Limb (tissue), 2 donors: ENCODE data around the gene GPNMB.
"Not testable (repeated sequence)": the region's sequence is repeated elsewhere in the genome, so short reads cannot be mapped to it uniquely, and the experiment has no call there.

ENCODE experiments used
- DNase-seq, 2 donors: peaks; one replicate each; pipeline ENCODE4 v3.0.0-alpha.2; 2016; ENCODE audit errors: extremely low spot score in 2 of 2

The GPNMB gene

DNA sequence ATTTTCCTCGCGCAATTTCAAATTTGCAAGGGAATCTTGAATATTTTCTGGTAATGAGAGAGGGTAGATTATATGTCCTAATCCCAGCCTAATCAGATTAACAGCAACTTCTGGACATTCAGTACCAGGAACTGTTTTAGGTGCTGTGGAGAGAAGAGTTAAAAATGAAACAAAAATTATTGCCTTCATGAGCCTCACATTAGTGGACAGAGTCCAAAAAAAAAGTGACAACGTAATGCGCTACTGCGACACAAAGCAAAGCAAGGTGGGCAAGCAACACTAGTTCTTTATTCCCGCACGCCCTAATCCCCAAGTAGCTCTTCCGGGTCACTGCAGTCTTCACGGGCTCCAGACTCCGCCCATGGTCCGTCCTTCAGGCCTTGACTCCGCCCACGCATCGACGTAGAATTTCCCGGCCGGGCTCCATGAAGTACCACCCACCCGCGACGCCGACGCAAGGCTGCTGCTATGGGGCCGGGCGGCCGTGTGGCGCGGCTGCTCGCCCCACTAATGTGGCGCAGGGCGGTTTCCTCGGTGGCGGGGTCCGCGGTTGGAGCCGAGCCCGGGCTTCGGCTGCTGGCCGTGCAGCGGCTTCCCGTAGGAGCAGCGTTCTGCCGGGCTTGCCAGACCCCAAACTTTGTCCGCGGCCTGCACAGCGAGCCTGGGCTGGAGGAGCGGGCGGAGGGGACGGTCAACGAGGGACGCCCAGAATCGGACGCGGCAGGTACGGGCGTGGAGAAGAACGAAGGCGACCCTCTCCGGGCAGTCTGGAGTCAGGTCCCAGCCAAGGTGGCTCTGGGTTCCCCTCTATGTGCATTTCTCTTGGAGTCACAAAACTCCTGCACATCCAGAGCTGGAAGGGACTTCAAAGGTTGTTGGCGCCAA, 52.6 kb downstream of the GPNMB start, which contains the start of gene MALSU1:
MALSU1 (plus strand) TSS at position 455 of the 885 bp plus-strand sequence; CDS start at position 469, 14 bp downstream.
- peak; percentile 96 to 99 for DNase-seq

- no peak for DNase-seq
Measured at GRCh38 chr7:23299770-23300300, 53.3 kb downstream of the GPNMB start.

DNA sequence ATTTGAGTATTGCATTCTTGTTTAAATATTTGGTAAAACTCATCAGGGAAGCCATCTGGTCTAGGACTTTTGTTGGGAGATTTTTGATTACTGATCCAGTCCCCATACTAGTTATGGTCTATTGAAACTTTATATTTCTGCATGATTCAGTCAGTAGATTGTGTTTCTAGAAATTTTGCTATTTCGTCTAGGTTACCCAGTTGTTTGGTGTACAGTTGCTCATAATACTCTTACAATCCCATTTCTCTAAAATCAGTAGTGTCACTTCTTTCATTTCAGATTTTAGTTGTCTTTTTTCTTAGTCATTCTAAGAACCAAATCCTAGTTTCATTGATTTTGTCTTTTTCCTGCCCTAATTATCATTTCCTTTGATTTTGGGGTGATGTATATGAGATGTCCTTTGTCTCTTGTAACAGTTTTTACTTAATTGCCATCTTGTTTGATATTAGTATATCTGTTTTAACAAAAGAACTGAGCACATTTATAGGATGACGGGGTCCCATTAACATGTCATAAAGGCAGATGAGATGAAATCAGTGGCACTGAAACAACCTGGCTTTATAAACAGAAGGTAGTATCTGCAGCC, 60.5 kb downstream of the GPNMB start:
- no peak for DNase-seq

DNA sequence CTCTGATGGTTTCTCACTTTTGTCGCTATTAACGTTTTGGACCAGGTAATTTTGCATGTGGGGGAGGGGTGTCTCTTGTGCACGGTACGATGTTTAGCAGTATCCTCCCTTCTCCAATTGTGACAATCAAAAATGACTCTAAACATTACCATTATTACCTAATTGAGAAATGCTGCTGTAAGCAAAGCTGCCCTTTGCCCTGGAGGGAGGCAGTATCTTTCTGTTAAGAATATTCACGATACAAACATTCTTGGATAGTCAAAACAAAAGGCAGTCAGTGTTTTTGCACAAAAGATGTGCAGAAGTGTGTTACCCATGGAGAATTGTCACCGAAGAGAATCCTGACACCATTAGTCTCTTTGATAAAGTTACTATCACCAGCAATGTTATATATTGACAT, 62.2 kb downstream of the GPNMB start:
- no peak for DNase-seq

DNA sequence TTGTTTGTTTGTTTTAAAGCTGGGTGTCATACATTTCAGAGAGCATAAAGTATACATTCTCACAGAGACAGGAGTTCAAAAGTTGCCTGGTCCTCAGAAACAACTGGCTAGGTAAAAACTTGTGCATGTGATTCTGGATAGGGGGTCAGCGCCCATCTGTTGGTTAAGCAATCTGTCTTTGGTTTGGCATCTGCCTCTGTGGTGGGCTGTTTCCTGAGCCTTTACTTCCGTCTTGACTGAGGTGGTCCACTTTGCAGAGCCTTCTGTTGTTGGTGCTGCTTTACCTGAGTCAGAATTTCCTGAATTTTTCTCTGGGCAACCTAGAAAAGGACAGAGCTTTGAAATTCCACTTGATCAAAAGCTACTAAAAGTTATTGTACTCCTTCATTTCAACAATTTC, 65.6 kb downstream of the GPNMB start:
- not testable (repeated sequence) for DNase-seq

GRCh38 chr7:23315366-23315765, 68.8 kb downstream of the GPNMB start:
- no peak for DNase-seq
